GM21723 (cell line): ENCODE measurements around the gene MFSD6.
"Not testable (repeated sequence)": the region's sequence is repeated elsewhere in the genome, so short reads cannot be mapped to it uniquely, and the experiment has no call there.

Source experiments
- ATAC-seq: cut with Tn5 transposase; IDR thresholded peaks from one replicate; pipeline ENCODE4 v1.9.1; 2021; ENCODE audit warnings: mild to moderate bottlenecking, moderate library complexity; ENCODE audit not compliant: unreplicated experiment

MFSD6 gene

DNA sequence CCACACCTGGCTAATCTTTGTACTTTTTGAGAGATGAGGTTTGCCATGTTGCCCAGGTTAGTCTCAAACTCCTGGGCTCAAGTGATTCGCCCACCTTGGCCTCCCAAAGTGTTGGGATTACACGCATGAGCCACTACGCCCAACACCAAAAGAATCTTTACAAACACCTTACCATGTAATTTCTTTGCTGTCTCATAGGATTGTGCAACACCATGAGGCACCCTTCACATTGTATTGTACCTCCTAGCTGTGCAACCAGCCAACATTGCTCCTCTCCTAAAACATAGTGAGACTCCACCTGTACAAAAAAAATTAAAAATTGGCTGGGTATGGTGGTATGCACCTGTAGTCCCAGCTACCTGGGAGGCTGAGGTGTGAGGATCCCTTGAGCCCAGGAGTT lies 3.1 kb upstream of the MFSD6 start:
- no peak for ATAC-seq

DNA sequence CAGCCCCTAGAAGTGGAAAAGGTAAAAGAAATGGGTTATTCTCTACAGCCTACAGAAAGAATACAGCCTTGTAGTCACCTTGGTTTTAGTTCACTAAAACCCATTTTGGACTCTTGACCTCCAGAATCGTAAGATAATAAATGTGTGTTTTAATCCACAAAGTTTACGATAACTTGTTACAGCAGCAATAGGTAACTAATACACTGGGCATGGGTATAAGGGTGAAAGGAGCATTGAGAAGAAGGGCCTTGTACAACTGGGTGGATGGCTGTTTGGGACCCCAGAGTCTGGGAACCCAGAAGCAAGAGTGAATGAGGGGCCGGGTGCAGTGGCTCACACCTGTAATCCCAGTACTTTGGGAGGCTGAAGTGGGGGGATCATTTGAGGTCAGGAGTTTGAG lies 2.2 kb upstream of the MFSD6 start:
- ATAC-seq = no peak

DNA sequence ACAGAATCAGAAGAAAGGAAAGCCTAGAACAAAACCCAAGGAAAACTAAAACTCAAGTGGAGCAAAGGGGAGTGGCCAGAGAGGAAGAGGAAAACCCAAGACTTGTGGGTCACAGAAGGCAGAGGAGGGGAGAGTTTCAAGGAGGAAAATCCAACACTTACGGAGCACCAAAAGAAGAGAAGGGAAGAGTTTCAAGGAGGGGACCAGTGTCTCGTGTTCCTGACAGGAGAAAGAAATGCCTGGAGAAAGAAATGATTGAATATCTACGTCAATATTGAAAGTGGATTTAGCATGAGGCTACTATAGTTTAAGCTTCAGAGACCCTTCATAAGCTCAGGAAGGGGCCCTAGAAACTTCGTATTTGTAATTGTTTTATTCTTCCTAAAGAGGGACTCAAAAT lies 1.4 kb upstream of the MFSD6 start:
- ATAC-seq = no peak

DNA sequence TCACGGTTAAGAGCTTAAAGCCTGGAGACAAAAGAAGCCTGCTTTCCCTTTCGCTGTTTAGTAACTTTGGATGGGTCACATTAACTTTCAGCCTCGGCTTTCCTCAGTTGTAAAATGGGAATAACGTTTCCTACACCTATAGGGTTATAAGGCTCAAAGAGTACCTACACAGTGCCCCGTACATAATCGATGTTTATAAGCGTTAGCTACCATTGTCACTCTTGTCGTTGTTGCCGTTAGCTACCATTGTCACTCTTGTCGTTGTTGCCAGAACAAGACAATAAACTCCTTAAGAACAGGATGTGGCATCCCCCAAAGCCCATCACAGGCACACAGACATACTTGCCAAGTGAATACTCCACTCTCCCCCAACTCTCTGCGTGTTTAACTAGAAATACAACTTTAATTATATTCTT lies 901 bp upstream of the MFSD6 start:
- no peak for ATAC-seq

DNA sequence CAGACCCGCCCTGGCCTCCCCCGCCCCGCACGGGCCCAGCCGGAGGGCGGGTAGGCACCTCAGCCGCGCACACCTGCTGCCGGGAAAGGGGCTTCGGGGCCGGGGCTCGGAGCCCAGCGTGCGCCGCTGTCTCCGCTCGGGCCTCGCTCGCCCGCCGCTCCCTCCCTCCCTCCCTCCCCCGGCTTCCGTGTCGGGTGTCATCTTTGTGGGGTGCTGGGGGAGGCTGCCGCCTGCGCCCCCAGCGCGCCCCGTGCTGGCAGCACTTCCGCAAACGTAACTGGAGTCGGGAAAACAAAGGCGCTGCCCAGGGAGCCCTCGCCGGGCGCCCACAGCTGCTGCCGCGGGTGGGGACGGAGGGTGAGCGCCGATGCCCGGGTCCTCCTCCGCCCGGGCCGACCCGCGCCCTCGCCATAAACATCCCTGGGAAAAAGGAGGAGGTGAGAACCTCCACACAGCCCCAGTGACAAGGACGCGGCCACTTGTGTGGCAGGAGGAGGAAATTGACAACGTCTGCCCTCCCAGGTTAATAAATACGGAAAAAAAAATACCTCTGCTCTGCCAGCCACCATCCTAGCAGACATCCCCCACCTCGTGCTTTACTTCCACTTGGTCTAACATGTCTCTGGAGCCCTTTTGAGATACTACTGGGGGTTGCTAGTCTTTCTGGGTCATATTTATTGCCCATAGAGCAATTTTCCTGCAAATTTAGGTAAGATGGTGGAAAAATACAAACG lies 550 bp downstream of the MFSD6 start:
- peak; percentile 66 for ATAC-seq

DNA sequence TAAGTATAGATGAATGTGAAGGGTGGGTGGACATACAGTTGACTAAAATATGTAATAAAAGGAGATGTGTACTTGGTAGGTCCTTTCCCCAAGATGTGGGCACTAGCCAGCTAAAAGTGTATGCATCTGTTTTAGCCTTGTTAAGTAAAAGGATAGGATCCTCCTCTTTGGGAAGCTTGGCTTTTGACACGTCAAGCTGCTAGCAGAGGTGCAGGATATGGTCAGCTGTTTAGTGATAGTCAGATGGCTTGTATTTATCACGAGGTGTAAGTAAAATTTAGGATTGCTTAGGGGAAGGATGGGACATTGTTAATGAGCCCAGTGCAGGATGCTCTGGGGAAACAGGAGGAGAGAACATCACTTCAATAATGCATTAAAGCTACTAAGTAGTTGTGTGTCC lies 1.5 kb downstream of the MFSD6 start:
- no peak for ATAC-seq

DNA sequence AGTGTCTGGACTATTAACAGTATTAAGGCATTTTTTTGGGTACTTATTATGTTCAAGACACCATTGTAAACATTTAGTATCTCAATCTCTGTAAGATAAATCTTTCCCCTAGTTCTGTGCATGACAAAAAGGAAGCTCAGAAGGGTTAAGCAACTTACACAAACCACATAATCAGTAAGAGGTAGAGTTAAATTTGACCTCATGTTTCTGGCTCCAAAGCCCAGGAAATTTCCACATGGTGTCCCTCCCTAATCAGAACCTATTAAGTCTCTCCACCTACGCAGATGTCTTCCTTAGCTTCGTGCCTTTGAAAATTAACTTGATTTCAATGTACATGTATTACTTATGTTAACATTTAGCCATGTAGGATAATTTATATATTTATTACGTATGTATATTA lies 2.0 kb downstream of the MFSD6 start:
- no peak for ATAC-seq

DNA sequence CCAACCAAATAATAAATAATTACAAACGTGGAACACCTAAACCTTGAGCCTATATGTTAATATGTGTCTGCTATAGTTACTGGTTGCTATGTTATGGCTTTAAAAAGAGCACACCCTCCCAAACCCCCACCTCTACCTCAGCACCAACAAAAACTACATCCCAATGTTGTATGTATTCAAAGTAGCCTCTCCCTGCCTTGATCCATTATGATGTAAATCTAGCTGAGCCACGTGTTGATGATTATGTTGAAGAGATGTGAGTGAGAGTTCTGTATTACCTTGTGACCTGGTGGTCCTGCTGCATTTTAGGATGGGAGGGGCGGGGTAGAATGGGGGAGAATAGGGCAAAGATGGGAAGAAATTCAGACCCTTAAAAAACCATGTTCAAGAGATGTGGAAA lies 4.8 kb downstream of the MFSD6 start:
- ATAC-seq = no peak

DNA sequence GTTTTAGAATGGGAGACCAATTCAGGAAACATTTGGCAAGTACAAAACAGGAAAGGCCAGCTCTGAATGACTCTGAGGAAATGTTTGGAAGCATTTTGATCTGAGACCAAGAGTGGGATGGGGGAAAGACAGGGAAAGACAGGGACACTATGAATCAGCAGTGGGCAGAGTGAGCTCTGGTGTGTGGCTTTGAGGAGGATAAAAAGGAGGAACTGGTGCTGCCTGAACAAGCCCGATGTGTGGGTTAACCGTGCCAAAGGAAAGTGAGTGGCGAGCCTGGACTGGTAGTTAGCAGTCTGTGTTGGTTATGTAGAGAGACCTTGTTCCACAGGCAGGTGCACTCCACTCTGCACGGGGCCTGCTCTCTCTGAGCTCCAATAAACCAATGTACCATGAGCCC lies 5.3 kb downstream of the MFSD6 start:
- ATAC-seq = no peak

DNA sequence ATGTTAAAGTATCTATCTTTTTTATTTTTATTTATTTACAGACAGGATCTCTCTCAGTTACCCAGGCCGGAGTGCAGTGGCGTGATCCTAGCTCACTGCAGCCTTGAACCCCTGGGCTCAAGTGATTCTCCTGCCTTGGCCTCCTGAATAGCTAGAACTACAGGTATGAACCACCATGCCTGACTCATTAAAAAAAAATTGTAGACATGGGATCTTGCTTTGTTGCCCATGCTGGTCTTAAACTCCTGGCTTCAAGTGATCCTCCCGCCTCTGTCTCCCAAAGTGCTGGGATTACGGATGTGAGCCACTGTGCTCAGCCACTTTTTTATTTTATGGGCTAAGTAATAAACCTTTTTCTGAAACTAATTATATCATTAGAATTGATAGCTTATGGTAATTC lies 7.1 kb downstream of the MFSD6 start:
- ATAC-seq = no peak

DNA sequence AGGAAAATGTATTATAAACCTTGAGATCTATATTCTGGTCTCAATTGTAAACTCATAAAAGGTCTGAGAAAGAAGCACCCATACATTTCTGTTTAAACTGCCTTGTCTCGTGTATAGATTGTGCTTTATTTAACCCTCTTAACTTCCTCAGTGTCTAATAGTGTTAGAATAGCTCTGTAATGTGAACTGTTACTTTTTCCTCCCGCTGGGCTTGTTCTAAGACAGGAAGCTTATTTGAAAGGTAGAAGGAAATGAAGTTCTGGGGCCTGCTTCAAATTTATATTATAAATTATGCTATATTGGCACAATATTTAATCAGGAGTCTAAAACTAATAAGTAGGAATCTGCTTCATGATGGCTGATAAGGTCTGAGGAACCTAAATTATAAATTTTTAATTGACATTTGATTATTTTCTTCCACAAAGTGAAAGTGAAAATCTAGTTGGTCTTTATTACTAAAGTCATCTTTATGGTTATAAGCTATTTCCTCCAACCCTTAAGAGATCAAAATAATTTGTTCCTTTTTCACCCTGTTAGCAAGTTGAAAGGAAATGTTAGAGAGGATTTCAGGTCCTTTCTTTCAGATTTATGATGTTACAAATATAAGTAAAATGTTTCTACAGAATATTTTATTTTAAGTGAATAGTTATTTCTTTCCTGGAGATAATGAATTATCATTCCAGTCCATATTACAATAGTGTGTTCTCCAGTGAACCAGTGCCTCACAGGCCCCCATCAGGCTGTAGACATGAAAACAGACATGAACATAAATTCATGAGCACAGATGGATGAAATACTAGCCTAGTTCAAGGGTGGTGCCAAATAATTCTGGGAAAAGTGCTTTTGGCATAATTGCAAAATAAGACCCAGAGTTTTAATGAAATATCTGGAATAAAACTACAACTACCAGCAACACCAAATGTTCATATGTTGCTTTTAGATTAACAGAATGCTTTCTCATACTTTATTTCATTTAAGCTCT lies 7.9 kb downstream of the MFSD6 start:
- ATAC-seq = peak; percentile 64

DNA sequence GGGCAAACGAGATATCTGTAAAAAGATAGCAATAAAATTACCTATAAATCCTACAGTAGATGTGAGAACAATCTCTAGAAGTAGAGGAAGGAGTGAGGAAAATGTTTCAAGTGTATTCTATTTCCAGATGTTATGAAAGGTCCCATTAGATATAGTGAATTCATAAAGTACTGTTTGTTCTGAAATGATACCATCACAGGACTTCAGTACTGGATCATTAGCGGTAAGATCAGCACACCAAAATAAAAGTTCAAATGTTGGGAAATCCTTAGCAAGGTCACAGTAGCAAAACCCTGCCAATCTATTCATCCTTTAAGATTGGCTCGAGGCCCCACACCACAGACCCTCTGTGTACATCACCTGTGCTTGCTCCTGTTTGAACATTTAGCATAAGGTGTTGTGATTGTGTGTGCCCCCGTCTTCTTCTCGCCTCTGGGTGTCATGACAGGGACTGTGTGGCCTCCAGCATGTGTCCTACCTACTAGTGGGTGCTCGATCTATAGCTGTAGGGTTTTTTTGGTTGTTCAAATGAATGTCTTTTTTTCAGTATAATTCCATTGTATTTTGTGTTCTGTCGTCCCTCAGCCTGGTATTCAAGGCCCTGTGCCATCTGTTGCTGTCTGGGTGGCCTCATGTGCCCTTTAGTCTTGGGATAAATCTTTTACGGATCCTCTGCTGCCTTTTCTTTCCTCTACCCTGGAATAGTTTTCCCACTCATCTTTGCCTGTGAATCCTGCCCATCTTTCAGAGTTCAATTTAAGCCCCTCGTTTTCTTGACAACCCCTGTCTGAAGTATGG lies 9.1 kb downstream of the MFSD6 start:
- no peak for ATAC-seq

DNA sequence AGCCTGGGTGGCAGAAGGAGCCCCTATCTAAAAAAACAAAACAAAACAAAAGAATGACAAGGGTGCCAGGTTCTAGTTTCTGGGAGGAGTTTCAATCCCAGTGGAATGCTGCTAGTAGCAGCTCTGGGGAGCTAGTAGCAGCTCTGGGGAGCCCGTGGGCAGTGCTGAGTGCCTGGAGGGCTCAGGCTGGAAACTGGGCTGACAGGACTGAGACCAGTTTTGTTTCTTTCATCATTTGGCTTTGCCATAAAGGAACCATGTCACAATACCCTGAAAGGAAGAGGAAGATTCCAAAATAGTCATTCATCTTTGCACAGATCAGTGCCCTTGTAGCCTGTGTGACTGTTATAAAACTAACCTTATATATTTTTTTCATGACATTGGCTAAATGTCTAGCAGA lies 10.6 kb downstream of the MFSD6 start:
- ATAC-seq = no peak

DNA sequence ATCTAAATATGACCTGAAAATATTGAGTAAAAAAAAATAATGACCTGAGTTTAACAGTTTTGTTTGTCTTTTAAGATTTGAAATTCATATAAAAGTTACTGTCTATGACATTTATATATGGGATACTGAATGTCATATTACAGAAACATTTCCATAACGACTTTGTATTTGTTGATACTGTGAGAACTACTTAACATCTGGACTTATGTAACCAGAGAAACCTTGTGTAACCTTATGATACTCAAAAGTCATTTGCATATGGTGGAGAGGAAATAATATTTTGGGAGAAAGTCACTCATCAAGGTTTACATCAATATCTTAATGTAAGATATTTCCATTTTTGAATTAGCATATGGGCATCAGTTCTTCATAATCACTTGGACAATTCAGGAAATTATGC lies 12.6 kb downstream of the MFSD6 start:
- ATAC-seq = no peak

DNA sequence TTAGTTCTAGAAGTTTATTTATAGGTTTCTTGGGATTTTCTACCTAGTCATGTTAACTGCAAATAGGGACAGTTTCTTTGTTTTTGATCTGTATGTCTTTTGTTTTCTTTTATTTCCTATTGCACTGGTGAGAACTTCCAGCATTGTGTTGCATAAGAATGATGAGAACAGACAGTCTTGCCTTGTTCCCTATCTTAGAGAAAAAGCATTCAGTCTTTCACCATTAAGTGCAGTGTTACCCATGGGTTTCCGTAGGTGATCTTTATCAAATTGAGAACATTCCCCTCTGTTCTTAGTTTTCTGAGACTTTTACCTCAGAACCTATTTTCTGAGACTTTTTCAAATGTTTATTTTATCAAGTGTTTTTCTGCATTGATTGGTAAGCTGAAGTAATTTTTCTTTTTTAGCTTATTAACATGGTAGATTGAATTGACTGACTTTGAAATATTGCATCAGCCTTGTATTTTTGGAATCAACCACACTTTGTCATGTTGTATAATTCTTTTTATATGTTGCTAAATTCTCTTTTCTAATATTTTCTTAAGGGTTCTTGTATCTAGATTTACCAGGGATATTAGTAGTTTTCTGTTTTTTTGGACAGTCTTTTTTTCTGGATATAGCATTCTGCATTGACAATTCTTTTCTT lies 17.2 kb downstream of the MFSD6 start:
- no peak for ATAC-seq

DNA sequence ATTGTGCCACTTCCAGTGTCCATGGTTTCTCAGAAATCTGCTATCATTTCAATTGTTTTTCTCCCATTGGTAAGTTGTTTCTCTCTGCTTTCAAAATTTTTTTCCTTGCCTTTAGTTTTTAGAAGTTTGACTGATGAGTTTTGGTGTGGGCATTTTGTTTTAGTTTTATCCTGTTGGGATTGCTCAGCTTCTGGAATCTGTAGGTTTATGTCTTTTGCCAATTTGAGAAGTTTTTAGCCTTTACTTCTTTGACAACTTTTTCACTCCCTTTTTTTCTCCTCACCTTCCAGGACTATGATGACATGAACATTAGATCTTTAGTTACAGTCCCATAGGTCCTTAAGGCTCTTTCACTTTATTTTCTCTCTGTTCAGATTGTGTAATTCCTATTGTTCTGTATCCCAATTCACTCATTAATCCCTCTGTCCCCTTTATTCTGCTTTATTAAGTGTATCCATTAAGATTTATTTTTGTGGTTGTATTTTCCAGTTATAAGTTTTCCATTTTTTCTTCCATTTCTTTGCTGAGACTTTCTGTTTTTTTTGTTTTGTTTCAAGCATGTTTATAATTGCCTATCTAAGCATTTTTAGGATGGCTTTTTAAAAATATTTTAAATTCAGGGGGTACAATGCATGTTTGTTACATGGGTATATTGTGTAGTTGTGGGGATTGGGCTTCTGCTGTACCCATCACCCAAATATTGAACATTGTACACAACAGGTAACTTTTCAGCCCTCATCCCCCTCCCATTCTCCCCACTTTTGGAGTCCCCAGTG lies 17.9 kb downstream of the MFSD6 start:
- no peak for ATAC-seq

DNA sequence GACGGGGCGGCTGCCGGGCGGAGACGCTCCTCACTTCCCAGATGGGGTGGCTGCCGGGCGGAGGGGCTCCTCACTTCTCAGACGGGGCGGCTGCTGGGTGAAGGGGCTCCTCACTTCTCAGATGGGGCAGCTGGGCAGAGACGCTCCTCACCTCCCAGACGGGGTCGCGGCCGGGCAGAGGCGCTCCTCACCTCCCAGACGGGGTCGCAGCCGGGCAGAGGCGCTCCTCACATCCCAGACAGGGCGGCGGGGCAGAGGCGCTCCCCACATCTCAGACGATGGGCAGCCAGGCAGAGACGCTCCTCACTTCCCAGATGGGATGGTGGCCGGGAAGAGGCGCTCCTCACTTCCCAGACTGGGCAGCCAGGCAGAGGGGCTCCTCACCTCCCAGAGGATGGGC lies 22.7 kb downstream of the MFSD6 start:
- not testable (repeated sequence) for ATAC-seq

DNA sequence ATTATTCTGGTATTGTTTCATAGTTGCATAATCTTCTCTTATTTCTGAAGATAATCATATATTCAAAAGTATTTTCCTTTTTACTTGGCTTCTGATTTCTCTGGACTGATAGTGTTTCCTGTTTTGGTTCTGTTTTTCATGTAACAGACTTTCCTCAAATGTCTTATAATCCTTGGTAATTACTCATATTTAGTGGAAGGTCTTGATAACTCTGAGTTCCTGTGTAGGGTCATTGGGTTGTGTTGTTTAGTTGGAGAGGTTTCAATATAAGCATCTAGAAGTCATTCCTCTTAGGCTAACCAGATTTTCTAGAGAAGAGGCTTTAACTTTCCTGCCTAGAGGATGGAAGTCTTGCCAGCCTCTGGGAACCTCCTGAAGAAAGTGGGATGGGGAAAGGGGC lies 23.8 kb downstream of the MFSD6 start:
- ATAC-seq = no peak

DNA sequence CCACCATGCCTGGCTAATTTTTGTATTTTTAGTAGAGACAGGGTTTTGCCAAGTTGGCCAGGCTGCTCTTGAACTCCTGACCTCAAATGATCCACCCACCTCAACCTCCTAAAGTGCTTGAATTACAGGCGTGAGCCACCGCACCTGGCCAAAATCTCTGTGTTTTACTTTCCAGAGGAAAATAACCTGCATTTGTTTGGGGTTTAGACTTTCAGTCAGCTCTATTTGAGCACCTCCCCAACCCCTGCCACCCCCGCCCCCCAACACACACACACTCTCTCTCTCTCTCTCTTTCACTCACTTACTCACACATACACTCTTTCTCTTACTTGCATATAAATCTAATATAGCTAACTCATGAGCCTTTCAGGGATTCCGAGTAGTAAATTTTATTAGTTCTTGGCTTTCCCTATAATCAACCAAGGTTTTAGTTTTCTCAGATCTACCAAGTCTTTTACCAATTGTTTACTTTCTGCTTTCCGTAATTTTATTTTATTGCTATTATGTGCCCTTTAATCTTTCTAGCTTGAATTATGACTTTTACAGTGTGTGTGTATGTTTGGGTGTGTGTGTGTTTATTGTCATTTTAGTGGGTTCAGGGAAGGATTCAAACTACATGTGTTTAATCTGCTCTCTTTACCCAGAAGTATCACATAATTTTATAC lies 24.5 kb downstream of the MFSD6 start:
- no peak for ATAC-seq
